Endodermal cell (in vitro differentiated cells): ENCODE results near the gene UGT1A3. TPM values are rescaled to one million over a fixed set of nuclear protein-coding genes. Genes with fewer than 3 reads are reported as not detected.

Source experiments
- DNase-seq: peaks from one replicate; pipeline ENCODE4 v3.0.0-alpha.2; 2017
- H3K27ac ChIP-seq: 2 replicates; pipeline ENCODE4 v1.5.1; 2013; ENCODE audit warnings: mild to moderate bottlenecking, low read depth, low read length, moderate library complexity
- H3K27me3 ChIP-seq: 2 replicates; pipeline ENCODE4 v1.6.1; 2013; ENCODE audit warnings: mild to moderate bottlenecking, low read length, moderate library complexity; ENCODE audit not compliant: insufficient read depth, control insufficient read depth, poor library complexity, severe bottlenecking
- H3K36me3 ChIP-seq: 2 replicates; pipeline ENCODE4 v1.7.0; 2013; ENCODE audit warnings: mild to moderate bottlenecking, low read length, moderate library complexity; ENCODE audit not compliant: control insufficient read depth, insufficient read depth
- H3K4me1 ChIP-seq: one replicate; pipeline ENCODE4 v1.7.0; 2013; ENCODE audit warnings: low read length; ENCODE audit not compliant: control insufficient read depth, insufficient read depth
- H3K4me3 ChIP-seq: 2 replicates; pipeline ENCODE4 v1.5.1; 2013; ENCODE audit warnings: mild to moderate bottlenecking, low read length, moderate library complexity
- H3K9ac ChIP-seq: 2 replicates; pipeline ENCODE4 v1.6.1; 2013; ENCODE audit warnings: mild to moderate bottlenecking, low read length, moderate library complexity; ENCODE audit not compliant: poor library complexity, severe bottlenecking; ENCODE audit errors: extremely low read depth
- H3K9me3 ChIP-seq: 2 replicates; pipeline ENCODE4 v1.6.1; 2013; ENCODE audit warnings: mild to moderate bottlenecking, low read length, moderate library complexity; ENCODE audit not compliant: control insufficient read depth
- H3K27ac Mint-ChIP-seq: 2 replicates; pipeline ENCODE4 v1.8.0; 2020; ENCODE audit warnings: mixed read lengths
- H3K27me3 Mint-ChIP-seq: 2 replicates; pipeline ENCODE4 v1.8.0; 2021; ENCODE audit warnings: mild to moderate bottlenecking, mixed read lengths; ENCODE audit not compliant: insufficient read depth
- H3K36me3 Mint-ChIP-seq: 2 replicates; pipeline ENCODE4 v1.8.0; 2020; ENCODE audit warnings: low read depth, mixed read lengths
- H3K4me1 Mint-ChIP-seq: 2 replicates; pipeline ENCODE4 v1.8.0; 2020; ENCODE audit warnings: mixed read lengths
- H3K4me3 Mint-ChIP-seq: 2 replicates; pipeline ENCODE4 v1.8.0; 2020; ENCODE audit warnings: mild to moderate bottlenecking, moderate library complexity, mixed read lengths
- H3K9me3 Mint-ChIP-seq: 2 replicates; pipeline ENCODE4 v1.8.0; 2020; ENCODE audit warnings: mild to moderate bottlenecking, mixed read lengths
- WGBS, 2 experiments: methylation state at CpG; one replicate each; pipeline versions ENCODE4 v1.1.5 to v1.1.7; 2013; ENCODE audit warnings: missing lambda C conversion rate in 2 of 2, mixed read lengths in 1 of 2; ENCODE audit not compliant: insufficient coverage in 1 of 2, insufficient read length in 1 of 2; 5-methylcytosine and 5-hydroxymethylcytosine counted together
- total RNA-seq, 2 donors: library from RNA; stranded (reverse); fragmentation: NEBNext Ultra II Directional in 1 of 2; extraction: Animal tissue kit (Norgen Biotek cat#: 25700) in 1 of 2; gene quantifications; 2 replicates in 1 of 2; 3 replicates in 1 of 2; pipeline ENCODE4 v1.2.1, GENCODE V29; 2021
- TF ChIP-seq, protein P1 (sequence below): fragments of 200-600 bp; sonication (generic); conservative IDR thresholded peaks from 2 replicates; pipeline ENCODE4 v1.5.0; 2021; ENCODE audit warnings: antibody characterized with exemption, mild to moderate bottlenecking

UGT1A3 gene
- total RNA-seq, 2 donors from 2014 or later = not detected

- Histone ChIP-seq H3K36me3 (no peaks in the 10 kb centered on the region), H3K9me3 (no peaks in the 10 kb centered on the region), H3K27me3 (no peaks in the 10 kb centered on the region), H3K27ac (no peak overlapping the region), H3K4me1 (no peaks in the 10 kb centered on the region), H3K9ac (no peak overlapping the region), H3K4me3 (no peak overlapping the region)
- peaks cover 13% of the 10 kb centered on the region for H3K4me1 Mint-ChIP-seq
- H3K27ac Mint-ChIP-seq = no peak overlapping the region
- H3K27me3 Mint-ChIP-seq = no peaks in the 10 kb centered on the region
- TF ChIP-seq, protein P1, sequence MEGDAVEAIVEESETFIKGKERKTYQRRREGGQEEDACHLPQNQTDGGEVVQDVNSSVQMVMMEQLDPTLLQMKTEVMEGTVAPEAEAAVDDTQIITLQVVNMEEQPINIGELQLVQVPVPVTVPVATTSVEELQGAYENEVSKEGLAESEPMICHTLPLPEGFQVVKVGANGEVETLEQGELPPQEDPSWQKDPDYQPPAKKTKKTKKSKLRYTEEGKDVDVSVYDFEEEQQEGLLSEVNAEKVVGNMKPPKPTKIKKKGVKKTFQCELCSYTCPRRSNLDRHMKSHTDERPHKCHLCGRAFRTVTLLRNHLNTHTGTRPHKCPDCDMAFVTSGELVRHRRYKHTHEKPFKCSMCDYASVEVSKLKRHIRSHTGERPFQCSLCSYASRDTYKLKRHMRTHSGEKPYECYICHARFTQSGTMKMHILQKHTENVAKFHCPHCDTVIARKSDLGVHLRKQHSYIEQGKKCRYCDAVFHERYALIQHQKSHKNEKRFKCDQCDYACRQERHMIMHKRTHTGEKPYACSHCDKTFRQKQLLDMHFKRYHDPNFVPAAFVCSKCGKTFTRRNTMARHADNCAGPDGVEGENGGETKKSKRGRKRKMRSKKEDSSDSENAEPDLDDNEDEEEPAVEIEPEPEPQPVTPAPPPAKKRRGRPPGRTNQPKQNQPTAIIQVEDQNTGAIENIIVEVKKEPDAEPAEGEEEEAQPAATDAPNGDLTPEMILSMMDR = no peak
- no peaks in the 10 kb centered on the region for H3K9me3 Mint-ChIP-seq
- 78 to 83% methylated on average over 6 of the region's 6 CpGs for WGBS, 2 experiments
- DNase-seq = no peak
- H3K4me3 Mint-ChIP-seq = no peak overlapping the region
- H3K36me3 Mint-ChIP-seq = no peaks in the 10 kb centered on the region
Measured at GRCh38 chr2:233693963-233694362, 34.9 kb upstream of the UGT1A3 start.

- Histone ChIP-seq H3K27ac (no peak overlapping the region), H3K4me3 (no peak overlapping the region), H3K27me3 (no peaks in the 10 kb centered on the region), H3K9ac (no peak overlapping the region), H3K9me3 (no peaks in the 10 kb centered on the region), H3K36me3 (no peaks in the 10 kb centered on the region), H3K4me1 (peaks cover 6% of the 10 kb centered on the region)
- 82 to 85% methylated on average over 3 to 4 of the region's 4 CpGs for WGBS, 2 experiments
- Mint-ChIP-seq H3K4me1 (peaks cover 24% of the 10 kb centered on the region), H3K27me3 (peaks cover 1% of the 10 kb centered on the region), H3K36me3 (no peaks in the 10 kb centered on the region), H3K27ac (no peak overlapping the region), H3K9me3 (peaks cover 3% of the 10 kb centered on the region), H3K4me3 (no peak overlapping the region)
- no peak for DNase-seq
- TF ChIP-seq, protein P1 = no peak
Measured at GRCh38 chr2:233698740-233699139, 30.1 kb upstream of the UGT1A3 start.

GRCh38 chr2:233699424-233700027 is 29.3 kb upstream of the UGT1A3 start:
- peaks cover 1% of the 10 kb centered on the region for H3K27me3 Mint-ChIP-seq
- H3K4me3 Mint-ChIP-seq = no peak overlapping the region
- Histone ChIP-seq H3K27me3 (no peaks in the 10 kb centered on the region), H3K9ac (no peak overlapping the region), H3K4me3 (no peak overlapping the region), H3K36me3 (no peaks in the 10 kb centered on the region), H3K27ac (peak overlapping the region; percentile 81), H3K4me1 (peaks cover 6% of the 10 kb centered on the region), H3K9me3 (no peaks in the 10 kb centered on the region)
- H3K36me3 Mint-ChIP-seq = no peaks in the 10 kb centered on the region
- TF ChIP-seq, protein P1 = no peak
- peaks cover 3% of the 10 kb centered on the region for H3K9me3 Mint-ChIP-seq
- no peak for DNase-seq
- H3K27ac Mint-ChIP-seq = peak overlapping the region; percentile 48
- 90 to 95% methylated on average over 5 to 8 of the region's 8 CpGs for WGBS, 2 experiments
- H3K4me1 Mint-ChIP-seq = peaks cover 24% of the 10 kb centered on the region
